PFSK-1 (cell line): ENCODE measurements around the gene SPATA17.

ENCODE experiments used
- POLR2AphosphoS5 ChIP-seq: IDR thresholded peaks from 2 replicates; pipeline ENCODE4 v1.6.1; 2012; ENCODE audit warnings: low read depth, mild to moderate bottlenecking, control low read depth, low read length, moderate library complexity
- SIN3A ChIP-seq: IDR thresholded peaks from 2 replicates; pipeline ENCODE4 v1.6.1; 2012; ENCODE audit warnings: mild to moderate bottlenecking, low read length, moderate library complexity, borderline replicate concordance; ENCODE audit not compliant: insufficient read depth
- TF ChIP-seq, protein P1 (sequence below), 2 experiments: IDR thresholded peaks; 2 replicates each; pipeline versions ENCODE4 v1.6.1 to v1.8.0; 2011 to 2012; ENCODE audit warnings: low read depth in 2 of 2, low read length in 2 of 2, control low read depth in 1 of 2, inconsistent platforms in 1 of 2, mild to moderate bottlenecking in 1 of 2, moderate library complexity in 1 of 2; ENCODE audit not compliant: insufficient read depth in 1 of 2

DNA sequence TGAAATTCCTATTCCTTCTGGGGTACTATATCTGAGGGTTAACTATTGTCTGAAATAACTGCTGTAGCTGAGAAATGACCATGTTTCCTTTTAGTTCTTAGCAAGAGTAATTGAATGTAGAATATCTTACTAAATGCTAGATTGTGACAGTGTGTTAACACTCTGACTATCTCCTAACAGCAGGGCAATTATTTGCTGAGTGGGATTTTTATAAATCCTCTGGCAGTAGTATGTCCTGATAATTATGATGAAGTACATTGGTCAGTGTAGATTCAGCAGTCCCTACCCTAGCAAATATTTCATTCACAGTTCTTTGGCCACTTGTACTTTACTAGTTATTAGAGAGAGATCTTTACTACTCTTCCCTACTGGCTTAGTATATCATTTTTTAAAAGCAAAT, 138.6 kb downstream of the SPATA17 start:
- no peak for TF ChIP-seq SIN3A
- no peak for TF ChIP-seq POLR2AphosphoS5
- TF ChIP-seq, protein P1, sequence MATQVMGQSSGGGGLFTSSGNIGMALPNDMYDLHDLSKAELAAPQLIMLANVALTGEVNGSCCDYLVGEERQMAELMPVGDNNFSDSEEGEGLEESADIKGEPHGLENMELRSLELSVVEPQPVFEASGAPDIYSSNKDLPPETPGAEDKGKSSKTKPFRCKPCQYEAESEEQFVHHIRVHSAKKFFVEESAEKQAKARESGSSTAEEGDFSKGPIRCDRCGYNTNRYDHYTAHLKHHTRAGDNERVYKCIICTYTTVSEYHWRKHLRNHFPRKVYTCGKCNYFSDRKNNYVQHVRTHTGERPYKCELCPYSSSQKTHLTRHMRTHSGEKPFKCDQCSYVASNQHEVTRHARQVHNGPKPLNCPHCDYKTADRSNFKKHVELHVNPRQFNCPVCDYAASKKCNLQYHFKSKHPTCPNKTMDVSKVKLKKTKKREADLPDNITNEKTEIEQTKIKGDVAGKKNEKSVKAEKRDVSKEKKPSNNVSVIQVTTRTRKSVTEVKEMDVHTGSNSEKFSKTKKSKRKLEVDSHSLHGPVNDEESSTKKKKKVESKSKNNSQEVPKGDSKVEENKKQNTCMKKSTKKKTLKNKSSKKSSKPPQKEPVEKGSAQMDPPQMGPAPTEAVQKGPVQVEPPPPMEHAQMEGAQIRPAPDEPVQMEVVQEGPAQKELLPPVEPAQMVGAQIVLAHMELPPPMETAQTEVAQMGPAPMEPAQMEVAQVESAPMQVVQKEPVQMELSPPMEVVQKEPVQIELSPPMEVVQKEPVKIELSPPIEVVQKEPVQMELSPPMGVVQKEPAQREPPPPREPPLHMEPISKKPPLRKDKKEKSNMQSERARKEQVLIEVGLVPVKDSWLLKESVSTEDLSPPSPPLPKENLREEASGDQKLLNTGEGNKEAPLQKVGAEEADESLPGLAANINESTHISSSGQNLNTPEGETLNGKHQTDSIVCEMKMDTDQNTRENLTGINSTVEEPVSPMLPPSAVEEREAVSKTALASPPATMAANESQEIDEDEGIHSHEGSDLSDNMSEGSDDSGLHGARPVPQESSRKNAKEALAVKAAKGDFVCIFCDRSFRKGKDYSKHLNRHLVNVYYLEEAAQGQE (IDR thresholded peaks at IDR 0.05; ENCODE audit: insufficient read depth in 1 of 2, low read depth in 2 of 2, low read length in 2 of 2): no peak
